A549 (cell line): Measurements from ENCODE around the gene RAX2. TPM values are rescaled to one million over a fixed set of nuclear protein-coding genes. Genes with fewer than 3 reads are reported as not detected.

Experiments used
- ATAC-seq, 2 experiments: fragments of 200-7000 bp in 1 of 2; fragments of >200 bp in 1 of 2; cut with Nextera tagmentation in 1 of 2; cut with Tn5 transposase in 1 of 2; 3 replicates each; pipeline versions ENCODE4 v1.8.0 to v1.9.1; 2018 to 2020; ENCODE audit warnings: mild to moderate bottlenecking in 1 of 2, moderate library complexity in 1 of 2
- CTCF ChIA-PET: fragments of 300-600 bp; sonication (Branson Sonifier 250); formaldehyde crosslinking; extraction: SDS; loops from one replicate; lab custom pipeline; 2021; ENCODE audit warnings: antibody characterized with exemption, inconsistent platforms; lab: Yijun Ruan, JAX
- POLR2A ChIA-PET: fragments of 350-600 bp; formaldehyde crosslinking; extraction: SDS; loops from one replicate; lab custom pipeline; 2021; ENCODE audit warnings: antibody characterized with exemption, inconsistent platforms; lab: Yijun Ruan, JAX
- DNase-seq, 2 experiments: peaks; one replicate each; pipeline versions ENCODE4 v3.0.0 to v3.0.0-alpha.2; 2011 to 2016; ENCODE audit warnings: low read depth in 1 of 2, low spot score in 1 of 2
- FAIRE-seq: peaks from 2 replicates; lab custom pipeline; 2011; peaks lifted over from hg19 to GRCh38; lab: Jason Lieb, UNC
- H3K27ac ChIP-seq, 2 experiments: fragments of >200 bp; sonication (Bioruptor Twin); formaldehyde crosslinking; 3 replicates each; pipeline ENCODE4 v1.5.1; 2016 to 2017
- H3K4me1 ChIP-seq: fragments of >200 bp; sonication (Bioruptor Twin); formaldehyde crosslinking; 3 replicates; pipeline ENCODE4 v1.6.1; 2016
- H3K4me2 ChIP-seq: fragments of >200 bp; sonication (Bioruptor Twin); formaldehyde crosslinking; 3 replicates; pipeline ENCODE4 v1.6.1; 2016
- H3K4me3 ChIP-seq: fragments of >200 bp; sonication (Bioruptor Twin); formaldehyde crosslinking; 3 replicates; pipeline ENCODE4 v1.5.1; 2016
- H3K9me3 ChIP-seq: fragments of >200 bp; sonication (Bioruptor Twin); formaldehyde crosslinking; 3 replicates; pipeline ENCODE4 v1.6.1; 2016
- BHLHE40 ChIP-seq: IDR thresholded peaks from 2 replicates; pipeline ENCODE4 v1.6.1; 2012; ENCODE audit warnings: low read depth, low read length, inconsistent platforms
- CHD2 ChIP-seq: fragments of 150-350 bp; IDR thresholded peaks from 2 replicates; pipeline ENCODE4 v1.6.1; 2014; ENCODE audit warnings: low read length; ENCODE audit not compliant: partially characterized antibody
- EHF ChIP-seq: fragments of 250-450 bp; sonication (Bioruptor Pico); IDR thresholded peaks from 2 replicates; pipeline ENCODE4 v1.5.0; 2020; ENCODE audit warnings: mild to moderate bottlenecking
- ELK1 ChIP-seq: fragments of 150-350 bp; IDR thresholded peaks from 2 replicates; pipeline ENCODE4 v1.6.1; 2014; ENCODE audit warnings: low read depth, mild to moderate bottlenecking, low read length
- ESRRA ChIP-seq: fragments of 150-350 bp; IDR thresholded peaks from 2 replicates; pipeline ENCODE4 v1.6.1; 2014; ENCODE audit warnings: mild to moderate bottlenecking, low read length, borderline replicate concordance
- HMGXB4 ChIP-seq: fragments of 250-450 bp; sonication (Bioruptor Pico); IDR thresholded peaks from 2 replicates; pipeline ENCODE4 v1.5.0; 2021; ENCODE audit warnings: mild to moderate bottlenecking, moderate library complexity, borderline replicate concordance
- HOXB5 ChIP-seq: fragments of 250-450 bp; sonication (Bioruptor Pico); IDR thresholded peaks from 2 replicates; pipeline ENCODE4 v1.5.0; 2020; ENCODE audit warnings: mild to moderate bottlenecking, moderate library complexity
- MYC ChIP-seq: IDR thresholded peaks from 2 replicates; pipeline ENCODE4 v1.6.1; 2012; ENCODE audit warnings: mild to moderate bottlenecking, inconsistent platforms, low read length, improper control_type of control experiment, borderline replicate concordance
- NR3C1 ChIP-seq: fragments of >200 bp; sonication (Bioruptor Twin); formaldehyde crosslinking; IDR thresholded peaks from 3 replicates; pipeline ENCODE4 v1.6.1; 2017
- PHF8 ChIP-seq: fragments of 200-600 bp; sonication (generic); IDR thresholded peaks from 2 replicates; pipeline ENCODE4 v1.6.1; 2016; ENCODE audit warnings: low read depth, mild to moderate bottlenecking, antibody characterized with exemption, moderate library complexity, borderline replicate concordance
- POLR2AphosphoS2 ChIP-seq: conservative IDR thresholded peaks from 2 replicates; pipeline ENCODE4 v1.6.1; 2012; ENCODE audit warnings: low read length, improper control_type of control experiment, inconsistent platforms
- RFX5 ChIP-seq: fragments of 450-650 bp; IDR thresholded peaks from 2 replicates; pipeline ENCODE4 v1.7.1; 2014; ENCODE audit warnings: antibody characterized with exemption, mild to moderate bottlenecking, moderate library complexity
- USF2 ChIP-seq: fragments of 450-650 bp; IDR thresholded peaks from 2 replicates; pipeline ENCODE4 v1.6.1; 2014; ENCODE audit warnings: antibody characterized with exemption
- ZC3H11A ChIP-seq: fragments of 450-650 bp; IDR thresholded peaks from 2 replicates; pipeline ENCODE4 v1.6.1; 2014; ENCODE audit warnings: antibody characterized with exemption, mild to moderate bottlenecking
- ZFP36 ChIP-seq: fragments of 450-650 bp; IDR thresholded peaks from 2 replicates; pipeline ENCODE4 v1.6.1; 2014; ENCODE audit warnings: borderline replicate concordance; ENCODE audit not compliant: partially characterized antibody
- ZNF302 ChIP-seq: fragments of 250-450 bp; sonication (Bioruptor Pico); IDR thresholded peaks from 2 replicates; pipeline ENCODE4 v1.9.0; 2021; ENCODE audit warnings: inconsistent platforms, mild to moderate bottlenecking, moderate library complexity
- WGBS: methylation state at CpG from one replicate; pipeline ENCODE4 v1.1.6; 2017; ENCODE audit errors: missing lambda C conversion rate; 5-methylcytosine and 5-hydroxymethylcytosine counted together
- polyA plus RNA-seq, 4 experiments: library from polyadenylated mRNA; depleted of rRNA in 3 of 4; stranded (reverse); fragments of >200 nt; fragmentation: RNase III in 1 of 4; extraction: RNeasy Plus Mini Kit Qiagen cat#74134 plus additional on column Dnase treatment in 1 of 4; gene quantifications; 2 replicates in 3 of 4; 3 replicates in 1 of 4; pipeline ENCODE4 v1.2.3, GENCODE V29; 2011 to 2017

The RAX2 gene
- polyA plus RNA-seq, 2 of the 4 experiments (the other 2 are of a cell fraction), result not detected

- TF ChIP-seq ZC3H11A, result no peak
- TF ChIP-seq RFX5, result no peak
- TF ChIP-seq EHF, result no peak
- no peak for TF ChIP-seq POLR2AphosphoS2
- TF ChIP-seq HOXB5, result no peak
- TF ChIP-seq CHD2, result no peak
- TF ChIP-seq, all 56 proteins: peak for 0
Measured at GRCh38 chr19:3746371-3747056, 25.5 kb downstream of the RAX2 start (continued).

GRCh38 chr19:3745363-3746045 lies 26.5 kb downstream of the RAX2 start:
- POLR2A ChIA-PET, result no interaction called here
- Histone ChIP-seq H3K4me3 (no peak overlapping the region), H3K9me3 (no peaks in the 10 kb centered on the region), H3K4me2 (no peak overlapping the region), H3K27ac (no peak overlapping the region), H3K4me1 (no peaks in the 10 kb centered on the region)
- DNase-seq, result no peak
- ATAC-seq, result no peak
- CTCF ChIA-PET, result no interaction called here
- no peak for TF ChIP-seq ESRRA
- no peak for TF ChIP-seq ELK1
- no peak for TF ChIP-seq CHD2
- no peak for TF ChIP-seq NR3C1
- TF ChIP-seq BHLHE40, result no peak
- no peak for TF ChIP-seq ZNF302 (CRISPR knock-in tag)
- peak; percentile 72 for TF ChIP-seq ZFP36
- no peak for FAIRE-seq
- 29% methylated on average over 6 of the region's 8 CpGs for WGBS

GRCh38 chr19:3743486-3743885 lies 28.5 kb downstream of the RAX2 start:
- ATAC-seq, result peak; percentile 73 to 83
- DNase-seq, result peak in 1 of 2 experiments; percentile 31
- Histone ChIP-seq H3K9me3 (no peaks in the 10 kb centered on the region), H3K4me3 (no peak overlapping the region), H3K27ac (no peak overlapping the region), H3K4me1 (no peaks in the 10 kb centered on the region), H3K4me2 (no peak overlapping the region)
- FAIRE-seq, result no peak
- CTCF ChIA-PET, result no interaction called here
- TF ChIP-seq PHF8 (no peak), HOXB5 (no peak), USF2 (peak; percentile 24), HMGXB4 (CRISPR knock-in tag) (no peak), POLR2AphosphoS2 (no peak), MYC (no peak)
- WGBS, result 80% methylated on average over 2 of the region's 2 CpGs
- POLR2A ChIA-PET, result interaction anchor here (1.1 kb wide), 1 partner anchor 19 kb away, joined by 4 read pairs; the partner anchor contains the start of gene MRPL54
